ENCODE measurements around the gene ADTRP. TPM values are rescaled to one million over a fixed set of nuclear protein-coding genes. Genes with fewer than 3 reads are reported as not detected.

ADTRP gene
- total and polyA plus RNA-seq, 7 experiments from 2014 or later: 3.1 to 109 (median 44.3) TPM

GRCh38 chr6:11772109-11772825 lies 6.3 kb downstream of the ADTRP start:
- Histone ChIP-seq H3K36me3 (ENCODE audit: control insufficient read depth in 2 of 3, insufficient read depth in 3 of 3, low read length in 3 of 3) (no peaks in the 10 kb centered on the region), H3K9me3 (ENCODE audit: control insufficient read depth in 2 of 3, low read length in 3 of 3) (no peaks in the 10 kb centered on the region), H3K4me3 (ENCODE audit: low read length) (no peak overlapping the region), H3K27me3 (ENCODE audit: control insufficient read depth in 2 of 2, insufficient read depth in 2 of 2, low read length in 2 of 2) (no peaks in the 10 kb centered on the region), H3K27ac (ENCODE audit: low read depth, low read length) (no peak overlapping the region), H3K4me1 (ENCODE audit: control insufficient read depth in 2 of 2, insufficient read depth in 2 of 2, low read length in 2 of 2) (no peaks in the 10 kb centered on the region)
- Mint-ChIP-seq H3K27ac (no peak overlapping the region), H3K36me3 (no peaks in the 10 kb centered on the region), H3K4me3 (no peak overlapping the region), H3K9me3 (peaks cover 0 to 2% (median 0%) of the 10 kb centered on the region in 11 donors), H3K27me3 (peaks cover 0 to 4% (median 0%) of the 10 kb centered on the region in 5 donors), H3K4me1 (peaks cover 0 to 21% (median 9%) of the 10 kb centered on the region in 7 donors)
- DNase-seq (no peak), ATAC-seq (peak; percentile 12)
- ChIA-PET CTCF (no interaction called here), POLR2A (no interaction called here)
- intact Hi-C loops (cut with micrococcal nuclease): no loop called here

- Histone ChIP-seq H3K9me3 (ENCODE audit: control insufficient read depth in 2 of 3, low read length in 3 of 3) (no peaks in the 10 kb centered on the region), H3K4me1 (ENCODE audit: control insufficient read depth in 2 of 2, insufficient read depth in 2 of 2, low read length in 2 of 2) (no peaks in the 10 kb centered on the region), H3K36me3 (ENCODE audit: control insufficient read depth in 2 of 3, insufficient read depth in 3 of 3, low read length in 3 of 3) (no peaks in the 10 kb centered on the region), H3K27ac (ENCODE audit: low read depth, low read length) (no peak overlapping the region), H3K27me3 (ENCODE audit: control insufficient read depth in 2 of 2, insufficient read depth in 2 of 2, low read length in 2 of 2) (no peaks in the 10 kb centered on the region), H3K4me3 (ENCODE audit: low read length) (no peak overlapping the region)
- Mint-ChIP-seq H3K4me3 (no peak overlapping the region), H3K27me3 (peaks cover 0 to 4% (median 0%) of the 10 kb centered on the region in 5 donors), H3K9me3 (peaks cover 0 to 2% (median 0%) of the 10 kb centered on the region in 11 donors), H3K4me1 (peaks cover 0 to 21% (median 9%) of the 10 kb centered on the region in 7 donors), H3K27ac (peak overlapping the region in 1 of 9 donors; percentile 8), H3K36me3 (no peaks in the 10 kb centered on the region)
- DNase-seq: no peak
- POLR2A ChIA-PET: no interaction called here
- intact Hi-C loops (cut with micrococcal nuclease): no loop called here
- no peak for ATAC-seq
- CTCF ChIA-PET: no interaction called here
Measured at GRCh38 chr6:11771473-11772048, 7.0 kb downstream of the ADTRP start.

GRCh38 chr6:11770546-11771466 lies 7.8 kb downstream of the ADTRP start:
- ChIA-PET CTCF (no interaction called here), POLR2A (no interaction called here)
- H3K9me3 Mint-ChIP-seq: peaks cover 0 to 2% (median 0%) of the 10 kb centered on the region in 11 donors
- DNase-seq (no peak), ATAC-seq (peak; percentile 77)
- no peaks in the 10 kb centered on the region for H3K36me3 ChIP-seq (ENCODE audit: control insufficient read depth in 2 of 3, insufficient read depth in 3 of 3, low read length in 3 of 3)
- H3K27me3 ChIP-seq (ENCODE audit: control insufficient read depth in 2 of 2, insufficient read depth in 2 of 2, low read length in 2 of 2): no peaks in the 10 kb centered on the region
- H3K27me3 Mint-ChIP-seq: peaks cover 0 to 4% (median 0%) of the 10 kb centered on the region in 5 donors
- intact Hi-C loops (cut with micrococcal nuclease): no loop called here
- H3K27ac ChIP-seq (ENCODE audit: low read depth, low read length): no peak overlapping the region
- no peaks in the 10 kb centered on the region for H3K4me1 ChIP-seq (ENCODE audit: control insufficient read depth in 2 of 2, insufficient read depth in 2 of 2, low read length in 2 of 2)
- H3K4me1 Mint-ChIP-seq: peaks cover 0 to 21% (median 9%) of the 10 kb centered on the region in 7 donors
- H3K9me3 ChIP-seq (ENCODE audit: control insufficient read depth in 2 of 3, low read length in 3 of 3): no peaks in the 10 kb centered on the region
- H3K4me3 Mint-ChIP-seq: no peak overlapping the region
- H3K36me3 Mint-ChIP-seq: no peaks in the 10 kb centered on the region
- no peak overlapping the region for H3K4me3 ChIP-seq (ENCODE audit: low read length)
- H3K27ac Mint-ChIP-seq: no peak overlapping the region

GRCh38 chr6:11769811-11770545 lies 8.6 kb downstream of the ADTRP start:
- Histone ChIP-seq H3K4me3 (ENCODE audit: low read length) (no peak overlapping the region), H3K4me1 (ENCODE audit: control insufficient read depth in 2 of 2, insufficient read depth in 2 of 2, low read length in 2 of 2) (no peaks in the 10 kb centered on the region), H3K36me3 (ENCODE audit: control insufficient read depth in 2 of 3, insufficient read depth in 3 of 3, low read length in 3 of 3) (no peaks in the 10 kb centered on the region), H3K9me3 (ENCODE audit: control insufficient read depth in 2 of 3, low read length in 3 of 3) (no peaks in the 10 kb centered on the region), H3K27me3 (ENCODE audit: control insufficient read depth in 2 of 2, insufficient read depth in 2 of 2, low read length in 2 of 2) (no peaks in the 10 kb centered on the region), H3K27ac (ENCODE audit: low read depth, low read length) (no peak overlapping the region)
- no peak overlapping the region for H3K4me3 Mint-ChIP-seq
- H3K36me3 Mint-ChIP-seq: peaks cover 0 to under 1% (median 0%) of the 10 kb centered on the region in 5 donors
- H3K27ac Mint-ChIP-seq: peak overlapping the region in 1 of 9 donors; percentile 4
- peaks cover 1 to 21% (median 10%) of the 10 kb centered on the region in 7 donors for H3K4me1 Mint-ChIP-seq
- POLR2A ChIA-PET: interaction anchor here (0.8 to 0.9 kb wide), 2 partner anchors 10 to 76 kb away, joined by 3 read pairs; no protein-coding TSS in a partner anchor
- intact Hi-C loops (cut with micrococcal nuclease): no loop called here
- H3K9me3 Mint-ChIP-seq: peaks cover 0 to 2% (median 0%) of the 10 kb centered on the region in 11 donors
- DNase-seq (no peak), ATAC-seq (no peak)
- CTCF ChIA-PET: no interaction called here
- H3K27me3 Mint-ChIP-seq: peaks cover 0 to 4% (median 0%) of the 10 kb centered on the region in 5 donors

GRCh38 chr6:11769244-11769643 lies 9.4 kb downstream of the ADTRP start:
- peaks cover 0 to 2% (median 0%) of the 10 kb centered on the region in 11 donors for H3K9me3 Mint-ChIP-seq
- Histone ChIP-seq H3K4me3 (ENCODE audit: low read length) (no peak overlapping the region), H3K36me3 (ENCODE audit: control insufficient read depth in 2 of 3, insufficient read depth in 3 of 3, low read length in 3 of 3) (no peaks in the 10 kb centered on the region), H3K27ac (ENCODE audit: low read depth, low read length) (no peak overlapping the region), H3K27me3 (ENCODE audit: control insufficient read depth in 2 of 2, insufficient read depth in 2 of 2, low read length in 2 of 2) (no peaks in the 10 kb centered on the region), H3K9me3 (ENCODE audit: control insufficient read depth in 2 of 3, low read length in 3 of 3) (no peaks in the 10 kb centered on the region), H3K4me1 (ENCODE audit: control insufficient read depth in 2 of 2, insufficient read depth in 2 of 2, low read length in 2 of 2) (no peaks in the 10 kb centered on the region)
- H3K27ac Mint-ChIP-seq: no peak overlapping the region
- intact Hi-C loops (cut with micrococcal nuclease): no loop called here
- POLR2A ChIA-PET: interaction anchor here (0.8 to 0.9 kb wide), 2 partner anchors 11 to 76 kb away, joined by 3 read pairs; no protein-coding TSS in a partner anchor
- no peak for DNase-seq
- ATAC-seq: no peak
- peak overlapping the region in 1 of 10 donors; percentile 24 for H3K4me3 Mint-ChIP-seq
- peaks cover 0 to 2% (median 0%) of the 10 kb centered on the region in 5 donors for H3K36me3 Mint-ChIP-seq
- H3K27me3 Mint-ChIP-seq: peaks cover 0 to 4% (median 0%) of the 10 kb centered on the region in 5 donors
- CTCF ChIA-PET: no interaction called here
- H3K4me1 Mint-ChIP-seq: peaks cover 2 to 23% (median 12%) of the 10 kb centered on the region in 7 donors

All from naive thymus-derived CD4-positive, alpha-beta T cell (primary cell).